Measurements from ENCODE around the gene PTH2.
"Not testable (repeated sequence)": the region's sequence is repeated elsewhere in the genome, so short reads cannot be mapped to it uniquely, and the experiment has no call there.

PTH2 gene

GRCh38 chr19:49447485-49448431 is 24.5 kb upstream of the PTH2 start:
- peak in 2 of 14 donors; percentile 8 to 14 for DNase-seq

- DNase-seq: no peak
These were observed 22.8 kb upstream of the PTH2 start for GRCh38 chr19:49445997-49446396.

- not testable (repeated sequence) for DNase-seq
These were observed 21.0 kb upstream of the PTH2 start for GRCh38 chr19:49444100-49444700.

- DNase-seq: peak; percentile 67 to 99 (median 92)
These were observed 20.3 kb upstream of the PTH2 start for GRCh38 chr19:49443366-49444099.

GRCh38 chr19:49442771-49443365 is 19.6 kb upstream of the PTH2 start:
- peak in 7 of 14 donors; percentile 3 to 85 (median 33) for DNase-seq

- peak in 2 of 14 donors; percentile 26 to 80 for DNase-seq
These were observed 19.1 kb upstream of the PTH2 start for GRCh38 chr19:49442354-49442753.

- peak in 1 of 14 donors; percentile 51 for DNase-seq
These were observed 18.7 kb upstream of the PTH2 start for GRCh38 chr19:49441960-49442350.

GRCh38 chr19:49441210-49441959 is 18.1 kb upstream of the PTH2 start, which contains the start of gene SLC17A7:
SLC17A7 (minus strand) TSS chr19:49441527; CDS start chr19:49441379, 148 bp downstream.
- peak in 2 of 14 donors; percentile 18 to 80 for DNase-seq

GRCh38 chr19:49440439-49441209 is 17.4 kb upstream of the PTH2 start:
- DNase-seq: no peak

- DNase-seq: no peak
These were observed 16.6 kb upstream of the PTH2 start for GRCh38 chr19:49439836-49440235.

- DNase-seq: peak in 1 of 14 donors; percentile 47
These were observed 15.0 kb upstream of the PTH2 start for GRCh38 chr19:49438261-49438660.

- DNase-seq: peak in 2 of 14 donors; percentile 34 to 90
These were observed 14.0 kb upstream of the PTH2 start for GRCh38 chr19:49437231-49437630.

- DNase-seq: peak in 1 of 14 donors; percentile 50
These were observed 13.3 kb upstream of the PTH2 start for GRCh38 chr19:49436381-49437017.

- no peak for DNase-seq
These were observed 12.4 kb upstream of the PTH2 start for GRCh38 chr19:49435670-49436069.

GRCh38 chr19:49434907-49435583 is 11.8 kb upstream of the PTH2 start:
- DNase-seq: peak in 1 of 14 donors; percentile 73

- DNase-seq: no peak
These were observed 10.1 kb upstream of the PTH2 start for GRCh38 chr19:49433240-49433901.

- peak in 1 of 14 donors; percentile 23 for DNase-seq
These were observed 9.2 kb upstream of the PTH2 start for GRCh38 chr19:49432141-49433073.

- no peak for DNase-seq
These were observed 8.1 kb upstream of the PTH2 start for GRCh38 chr19:49431330-49431749.
